Activated effector memory CD4-positive, alpha-beta T cell treated with Interleukin-2 at 50 U/mL for 16 hours (primary cell): ENCODE data around the gene NKIRAS2.
A peak's percentile ranks its signal among the peaks of the same experiment; 100 is the strongest.

Source experiments
- DNase-seq: peaks from one replicate; pipeline ENCODE4 v3.0.0-alpha.2; 2020

NKIRAS2 gene

DNA sequence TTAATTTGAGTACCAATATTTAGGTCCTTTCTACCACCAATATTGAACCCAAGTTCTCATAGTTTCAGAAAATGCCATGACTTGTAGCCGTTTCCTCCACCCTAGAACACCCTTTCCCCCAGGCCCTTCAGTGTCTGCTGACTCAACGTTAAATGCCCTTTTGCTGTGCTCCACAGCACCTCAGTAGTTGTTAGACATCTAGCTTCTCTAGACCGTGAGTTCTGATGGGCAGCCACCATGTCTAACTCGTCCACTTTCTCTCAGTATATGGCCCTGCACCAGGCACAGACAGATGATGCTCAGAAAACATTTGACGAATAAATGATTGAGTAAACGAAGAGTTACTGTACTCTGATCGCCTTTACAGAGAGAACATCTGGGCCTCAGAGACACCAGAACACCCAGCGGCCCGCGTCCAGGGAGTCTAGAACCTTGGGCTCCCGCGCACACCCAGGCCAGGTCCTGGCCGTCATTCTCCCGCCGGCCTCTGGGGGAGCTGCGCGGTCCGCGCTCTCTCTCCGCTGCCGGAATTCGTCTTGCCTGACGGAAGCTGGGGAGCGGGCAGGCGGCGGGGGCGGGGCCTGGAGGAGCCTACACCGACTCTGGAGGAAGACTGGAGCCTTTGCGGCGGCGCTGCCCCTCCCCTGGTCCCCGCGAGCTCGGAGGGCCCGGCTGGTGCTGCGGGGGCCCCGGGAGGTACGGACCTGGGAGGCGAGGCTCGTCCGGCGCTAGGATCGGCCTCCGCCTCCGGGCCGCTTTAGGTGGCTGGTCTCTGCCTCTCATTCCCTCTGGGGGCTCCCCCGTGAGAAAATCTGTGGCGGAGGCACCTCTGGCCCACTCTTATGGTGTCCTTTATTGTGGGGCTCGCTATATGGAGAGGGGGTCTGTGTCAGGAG lies at the start of gene NKIRAS2:
TSS of gene NKIRAS2 (plus strand) at position 582 of the 896 bp plus-strand sequence. CDS start 1,488 bp downstream, outside the sequence.
- peak; percentile 90 for DNase-seq

DNA sequence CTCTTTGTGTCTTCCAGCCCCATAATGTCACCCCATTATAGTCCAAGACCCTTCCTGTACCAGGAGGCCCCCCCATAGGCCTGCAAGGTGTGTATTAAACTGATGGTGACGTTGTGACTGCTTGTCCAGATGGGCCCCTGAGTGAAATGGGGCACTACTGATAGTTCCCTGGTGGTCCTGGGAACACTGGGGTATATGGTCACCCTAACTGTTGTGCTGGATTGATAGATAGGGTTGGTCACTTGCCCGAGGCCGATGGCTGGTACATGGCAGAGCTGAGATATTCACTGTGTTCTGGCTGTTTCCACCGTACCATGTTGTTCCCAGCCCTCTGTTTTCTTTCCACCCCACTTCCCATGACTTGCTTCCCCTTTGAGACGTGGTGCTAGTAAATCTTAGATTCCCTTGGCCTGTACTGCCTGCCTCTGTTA lies 49.0 kb upstream of the NKIRAS2 start:
- no peak for DNase-seq

DNA sequence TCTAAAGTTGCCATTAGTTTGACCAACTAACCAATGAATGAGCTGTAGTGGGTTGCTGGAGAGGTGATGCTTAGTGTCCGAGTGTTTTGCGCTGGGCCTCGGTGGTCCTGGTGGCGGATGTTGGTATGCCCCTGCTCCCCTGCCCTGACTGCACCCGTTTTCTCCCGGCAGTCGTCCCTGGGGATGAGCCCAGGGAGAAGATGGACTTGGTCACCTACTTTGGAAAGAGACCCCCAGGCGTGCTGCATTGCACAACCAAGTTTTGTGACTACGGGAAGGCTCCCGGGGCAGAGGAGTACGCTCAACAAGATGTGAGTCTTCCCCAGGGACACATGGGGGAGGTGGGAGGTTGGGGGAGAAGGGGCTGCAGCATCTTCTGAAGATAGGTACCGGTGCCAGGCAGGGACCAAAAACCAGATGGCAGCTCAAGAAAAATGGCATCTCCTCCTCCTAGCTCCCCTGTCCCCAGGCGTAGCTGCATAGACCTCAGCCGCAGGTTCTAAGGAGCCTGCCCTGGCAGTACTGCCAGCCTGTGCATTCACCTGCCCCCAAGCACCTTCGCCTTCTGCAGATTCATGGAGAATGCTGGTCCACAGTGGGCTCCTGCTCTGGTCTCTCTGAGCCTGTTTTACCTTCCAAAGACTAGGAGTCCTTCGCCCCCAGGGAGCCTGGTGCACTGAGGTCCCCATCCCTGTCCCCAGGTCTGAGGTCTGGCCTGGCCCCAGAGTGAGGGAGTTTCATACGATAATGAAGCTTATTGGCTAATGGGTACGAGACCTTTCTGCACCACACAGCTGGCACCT lies 48.0 kb upstream of the NKIRAS2 start:
- DNase-seq: no peak

GRCh38 chr17:41972571-41973407 lies 47.1 kb upstream of the NKIRAS2 start:
- DNase-seq: no peak

DNA sequence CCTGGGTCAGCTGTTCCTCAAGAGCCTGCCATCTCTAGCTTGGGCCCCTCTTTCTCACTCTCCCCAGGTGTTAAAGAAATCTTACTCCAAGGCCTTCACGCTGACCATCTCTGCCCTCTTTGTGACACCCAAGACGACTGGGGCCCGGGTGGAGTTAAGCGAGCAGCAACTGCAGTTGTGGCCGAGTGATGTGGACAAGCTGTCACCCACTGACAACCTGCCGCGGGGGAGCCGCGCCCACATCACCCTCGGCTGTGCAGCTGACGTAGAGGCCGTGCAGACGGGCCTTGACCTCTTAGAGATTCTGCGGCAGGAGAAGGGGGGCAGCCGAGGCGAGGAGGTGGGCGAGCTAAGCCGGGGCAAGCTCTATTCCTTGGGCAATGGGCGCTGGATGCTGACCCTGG lies 46.5 kb upstream of the NKIRAS2 start:
- DNase-seq: no peak

GRCh38 chr17:41974031-41974430 lies 45.9 kb upstream of the NKIRAS2 start:
- no peak for DNase-seq

- no peak for DNase-seq
Measured at GRCh38 chr17:41974658-41975057, 45.2 kb upstream of the NKIRAS2 start.

DNA sequence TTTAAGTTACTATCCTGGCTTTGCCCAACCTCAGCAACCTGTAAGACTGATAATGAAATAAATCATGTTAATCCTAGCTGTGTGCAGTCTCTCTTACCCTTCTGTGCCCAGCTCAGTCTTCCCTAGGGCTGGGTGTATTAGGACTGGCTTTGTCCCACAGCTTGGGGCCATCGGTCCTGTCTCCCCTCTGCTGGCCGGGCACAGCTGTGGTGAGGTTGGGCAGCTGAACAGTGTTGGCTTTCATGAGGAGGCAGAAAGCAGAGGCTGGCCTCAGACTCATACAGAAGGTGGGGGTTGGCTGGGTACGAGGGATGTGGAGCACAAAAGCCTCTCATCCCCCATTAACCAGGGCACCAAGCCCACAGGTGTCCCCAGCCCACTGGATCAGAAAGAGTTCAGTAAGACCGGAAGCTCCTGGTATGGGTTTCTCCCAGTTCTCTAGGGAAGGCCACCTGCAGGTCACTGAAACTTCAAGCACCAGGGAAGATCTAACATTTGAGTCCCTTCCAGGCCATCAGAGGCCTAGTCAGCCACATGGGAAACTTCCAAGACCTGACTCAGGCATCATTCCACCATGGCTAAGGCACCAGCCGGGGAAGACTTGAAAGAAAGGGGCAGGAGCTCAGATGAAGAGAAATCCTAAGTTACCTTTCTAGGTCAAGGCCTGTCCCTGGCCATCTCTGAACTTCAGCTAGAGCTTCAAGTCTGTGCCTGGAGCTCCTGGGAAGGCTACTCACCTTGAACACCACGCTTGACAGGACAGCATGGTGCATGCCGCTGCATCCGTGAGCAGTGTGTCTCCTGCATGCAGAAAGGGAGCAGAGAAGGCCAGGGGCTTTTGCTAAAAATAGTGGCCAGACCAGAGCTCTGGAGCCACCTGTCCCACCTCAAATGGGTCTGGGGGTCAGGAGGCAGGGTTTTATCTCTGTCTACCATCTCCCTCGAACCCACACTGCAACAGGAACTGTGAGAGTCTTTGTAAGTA lies 44.5 kb upstream of the NKIRAS2 start:
- DNase-seq: no peak

DNA sequence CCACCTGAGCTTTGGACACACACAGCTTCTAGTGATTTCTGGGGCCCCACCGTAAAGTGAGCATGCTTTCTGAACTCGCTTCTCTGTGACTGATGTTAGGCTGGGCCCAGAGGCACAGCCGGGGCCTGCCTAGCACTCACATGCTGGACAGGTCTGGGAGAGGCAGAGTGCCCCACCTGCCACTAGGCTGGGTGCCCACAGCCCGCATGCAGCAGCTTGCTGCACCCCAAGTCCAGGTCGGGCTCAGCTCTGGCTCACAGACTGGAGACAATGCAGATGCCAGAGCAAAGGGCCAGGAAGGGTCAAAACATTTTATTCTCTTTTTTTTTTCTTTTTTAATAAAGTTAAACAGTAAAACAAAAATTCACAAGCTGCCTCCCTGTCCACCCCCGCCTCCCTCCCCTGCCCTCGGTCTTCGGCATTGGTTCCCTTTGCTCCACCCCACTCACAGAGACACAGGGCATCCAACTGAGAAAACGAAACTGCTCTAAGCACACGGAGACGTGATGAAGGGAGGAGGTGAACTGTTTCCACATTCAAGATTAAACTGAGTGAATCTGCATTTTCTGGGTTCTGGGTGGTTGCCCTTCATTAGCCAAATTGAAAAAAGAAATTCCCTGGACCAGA lies 43.6 kb upstream of the NKIRAS2 start:
- DNase-seq: no peak

DNA sequence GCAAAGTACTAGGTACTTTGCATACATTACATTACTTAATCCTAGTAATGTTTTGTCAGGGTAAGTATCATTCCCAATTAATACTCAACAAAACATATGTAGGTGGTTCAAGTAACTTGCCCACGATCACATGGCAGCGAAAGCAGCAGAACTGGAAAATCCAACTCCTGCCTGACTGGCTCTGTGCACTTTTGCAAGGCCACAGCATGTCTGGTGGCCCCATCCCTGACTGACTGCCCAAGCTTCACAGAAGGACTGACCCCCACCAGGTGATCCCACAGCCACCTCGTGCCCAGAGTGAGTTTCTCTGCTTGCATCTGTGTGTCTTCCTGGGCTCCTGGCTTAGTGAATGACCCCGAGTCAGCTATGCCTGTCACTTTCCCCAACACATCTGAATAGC lies 41.9 kb upstream of the NKIRAS2 start:
- DNase-seq: no peak

GRCh38 chr17:41982026-41982760 lies 37.7 kb upstream of the NKIRAS2 start:
- DNase-seq: no peak

GRCh38 chr17:41984454-41984853 lies 35.4 kb upstream of the NKIRAS2 start:
- no peak for DNase-seq

DNA sequence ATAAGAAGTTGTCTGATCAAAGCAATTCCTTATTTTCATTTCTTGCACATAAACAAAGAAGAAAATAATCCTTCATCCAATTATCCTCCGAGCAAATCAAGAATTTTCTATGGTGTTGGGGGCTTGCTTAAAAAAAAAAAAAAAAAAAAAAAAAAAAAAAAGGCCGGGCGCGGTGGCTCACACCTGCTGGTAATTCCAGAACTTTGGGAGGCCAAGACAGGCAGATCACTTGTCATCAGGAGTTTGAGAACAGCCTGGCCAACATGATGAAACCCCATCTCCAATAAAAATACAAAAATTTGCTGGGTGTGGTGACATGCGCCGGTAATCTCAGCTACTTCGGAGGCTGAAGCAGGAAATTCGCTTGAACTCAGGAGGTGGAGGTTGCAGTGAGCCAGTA lies 34.0 kb upstream of the NKIRAS2 start:
- no peak for DNase-seq

DNA sequence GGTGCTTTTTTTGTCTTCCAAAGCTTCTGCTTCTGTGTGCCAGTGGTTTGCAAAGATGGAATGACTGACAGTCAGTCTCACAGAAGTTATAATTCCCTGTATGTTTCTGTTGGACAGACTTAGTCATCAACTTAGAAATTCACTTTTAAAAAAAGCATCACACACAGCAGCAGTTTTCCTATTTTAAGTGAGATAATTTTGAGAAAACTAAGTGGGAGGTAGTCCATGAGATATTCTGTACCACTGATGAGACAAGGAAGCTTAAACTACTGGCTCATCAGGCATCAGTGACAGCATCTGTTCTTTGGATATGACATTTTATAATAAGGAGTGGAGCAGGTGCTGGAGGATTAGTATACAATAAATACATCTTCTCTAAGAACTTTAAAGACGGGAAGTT lies 33.3 kb upstream of the NKIRAS2 start:
- DNase-seq: no peak

GRCh38 chr17:41987642-41988041 lies 32.2 kb upstream of the NKIRAS2 start:
- no peak for DNase-seq

DNA sequence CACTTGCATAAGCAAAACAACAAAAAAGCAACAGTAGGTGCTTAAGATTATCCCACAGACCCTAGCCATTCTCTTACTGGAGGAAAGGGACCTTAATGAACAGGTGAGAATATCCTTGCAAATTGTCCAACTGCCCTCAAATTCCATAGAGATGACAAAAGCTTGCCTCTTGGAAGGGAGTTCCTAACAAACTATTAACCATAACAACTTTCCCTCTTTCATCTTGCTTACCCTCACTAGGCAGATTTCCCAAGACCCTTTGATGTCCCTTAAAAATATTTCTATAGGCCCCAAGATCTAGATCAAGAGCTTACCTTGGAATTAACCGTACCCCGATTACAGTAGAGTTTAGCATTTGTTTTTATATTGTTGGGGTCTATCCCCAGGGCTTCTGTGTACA lies 31.5 kb upstream of the NKIRAS2 start:
- DNase-seq: no peak

- DNase-seq: no peak
Measured at GRCh38 chr17:41989702-41990419, 30.0 kb upstream of the NKIRAS2 start.

DNA sequence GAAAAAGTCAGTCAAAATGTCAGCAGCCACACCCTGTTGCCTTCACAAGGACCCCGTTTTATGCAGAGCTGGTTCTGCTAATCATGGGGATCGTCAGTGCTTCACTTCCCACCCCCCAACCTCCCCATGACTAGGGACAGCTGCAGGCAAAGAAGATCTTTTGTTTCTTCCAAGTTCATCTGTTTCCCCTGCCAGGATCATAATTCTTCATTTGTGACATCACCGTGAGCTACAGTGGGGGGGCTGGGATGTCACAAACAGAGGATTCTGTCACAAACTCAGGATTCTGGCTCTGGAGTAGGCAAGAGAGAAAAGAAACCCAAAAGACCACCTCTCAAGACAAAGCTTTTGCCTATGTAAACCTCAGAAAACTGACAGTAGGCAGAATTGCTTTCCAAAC lies 27.3 kb upstream of the NKIRAS2 start:
- no peak for DNase-seq

GRCh38 chr17:41996855-41997164 lies 23.1 kb upstream of the NKIRAS2 start:
- DNase-seq: no peak

DNA sequence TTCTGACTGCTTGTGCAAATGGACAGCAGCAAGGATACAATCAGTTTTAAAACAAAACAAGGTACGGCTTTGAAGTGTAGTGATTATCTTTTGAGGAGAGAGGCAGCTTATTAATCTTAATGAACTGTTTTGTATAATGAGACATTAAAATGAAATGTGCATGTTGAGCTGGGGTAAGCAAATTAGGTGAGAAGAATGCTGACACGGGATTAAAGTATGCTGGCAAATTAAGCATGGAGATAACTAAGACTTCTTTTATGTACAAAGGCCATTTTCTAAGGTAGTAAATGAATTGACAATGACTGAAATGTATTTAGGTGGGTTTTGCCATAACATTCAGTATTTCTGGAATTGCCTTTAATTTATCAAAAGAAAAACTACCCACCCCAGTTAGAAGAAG lies 21.4 kb upstream of the NKIRAS2 start:
- DNase-seq: no peak
